HG02870 (cell line): ENCODE data around the gene MUC2.
"Not testable (repeated sequence)": the region's sequence is repeated elsewhere in the genome, so short reads cannot be mapped to it uniquely, and the experiment has no call there.

ENCODE experiments used
- ATAC-seq: cut with Tn5 transposase; IDR thresholded peaks from one replicate; pipeline ENCODE4 v1.9.1; 2021; ENCODE audit warnings: mild to moderate bottlenecking, moderate library complexity; ENCODE audit not compliant: unreplicated experiment

MUC2 gene

GRCh38 chr11:1102996-1103395 is 28.3 kb downstream of the MUC2 start:
- ATAC-seq, result no peak

GRCh38 chr11:1103401-1104360 is 29.0 kb downstream of the MUC2 start:
- no peak for ATAC-seq

- ATAC-seq, result no peak
These were observed 29.9 kb downstream of the MUC2 start for GRCh38 chr11:1104411-1105182.

- ATAC-seq, result no peak
These were observed 30.5 kb downstream of the MUC2 start for GRCh38 chr11:1105183-1105565.

- ATAC-seq, result no peak
These were observed 31.7 kb downstream of the MUC2 start for GRCh38 chr11:1106387-1106786.

GRCh38 chr11:1107316-1108245 is 32.9 kb downstream of the MUC2 start:
- ATAC-seq, result no peak

- ATAC-seq, result no peak
These were observed 33.7 kb downstream of the MUC2 start for GRCh38 chr11:1108246-1108900.

- no peak for ATAC-seq
These were observed 34.6 kb downstream of the MUC2 start for GRCh38 chr11:1109101-1109917.

- no peak for ATAC-seq
These were observed 35.4 kb downstream of the MUC2 start for GRCh38 chr11:1109918-1110705.

- no peak for ATAC-seq
These were observed 37.0 kb downstream of the MUC2 start for GRCh38 chr11:1111545-1112212.

GRCh38 chr11:1112351-1113191 is 37.9 kb downstream of the MUC2 start:
- no peak for ATAC-seq

- no peak for ATAC-seq
These were observed 38.9 kb downstream of the MUC2 start for GRCh38 chr11:1113405-1114201.

- not testable (repeated sequence) for ATAC-seq
These were observed 40.6 kb downstream of the MUC2 start for GRCh38 chr11:1115292-1115691.

- ATAC-seq, result no peak
These were observed 41.4 kb downstream of the MUC2 start for GRCh38 chr11:1116104-1116503.

- ATAC-seq, result no peak
These were observed 42.2 kb downstream of the MUC2 start for GRCh38 chr11:1116666-1117390.

GRCh38 chr11:1117992-1118391 is 43.3 kb downstream of the MUC2 start:
- no peak for ATAC-seq
